ENCODE data around the gene ANTXRL.
"Not testable (repeated sequence)": the region's sequence is repeated elsewhere in the genome, so short reads cannot be mapped to it uniquely, and the experiment has no call there.

Gene ANTXRL

DNA sequence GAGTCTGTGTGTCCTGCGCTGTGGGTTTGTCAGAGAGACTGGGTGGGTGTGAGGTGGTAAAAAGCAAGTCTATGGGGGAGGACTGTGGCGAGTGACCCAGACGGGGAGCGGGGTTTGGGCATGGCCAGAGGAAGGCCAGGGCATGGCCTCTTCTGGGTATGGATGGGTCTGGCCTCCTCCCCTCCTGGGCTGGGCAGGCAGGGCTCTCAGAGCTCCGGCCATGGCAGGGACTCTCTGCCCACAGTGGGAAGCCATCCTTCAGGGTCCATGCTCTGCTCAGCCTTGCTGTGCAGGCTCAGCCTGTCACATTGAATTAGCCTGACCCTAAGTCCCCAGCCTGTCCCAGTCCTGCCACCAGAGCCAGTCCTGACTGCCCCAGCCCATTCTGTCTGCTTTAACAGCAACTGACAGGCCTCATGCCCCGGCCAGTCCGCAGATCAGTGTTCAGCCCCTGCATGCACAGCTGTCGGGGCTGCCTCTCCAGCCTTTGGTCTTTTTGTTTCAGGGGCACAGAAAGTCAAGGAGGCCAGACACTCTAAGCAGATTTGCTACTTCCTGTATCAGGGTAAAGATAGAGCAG, 7.9 kb downstream of the ANTXRL start:
- no peak for DNase-seq (ENCODE audit: low read depth in 2 of 2)

DNA sequence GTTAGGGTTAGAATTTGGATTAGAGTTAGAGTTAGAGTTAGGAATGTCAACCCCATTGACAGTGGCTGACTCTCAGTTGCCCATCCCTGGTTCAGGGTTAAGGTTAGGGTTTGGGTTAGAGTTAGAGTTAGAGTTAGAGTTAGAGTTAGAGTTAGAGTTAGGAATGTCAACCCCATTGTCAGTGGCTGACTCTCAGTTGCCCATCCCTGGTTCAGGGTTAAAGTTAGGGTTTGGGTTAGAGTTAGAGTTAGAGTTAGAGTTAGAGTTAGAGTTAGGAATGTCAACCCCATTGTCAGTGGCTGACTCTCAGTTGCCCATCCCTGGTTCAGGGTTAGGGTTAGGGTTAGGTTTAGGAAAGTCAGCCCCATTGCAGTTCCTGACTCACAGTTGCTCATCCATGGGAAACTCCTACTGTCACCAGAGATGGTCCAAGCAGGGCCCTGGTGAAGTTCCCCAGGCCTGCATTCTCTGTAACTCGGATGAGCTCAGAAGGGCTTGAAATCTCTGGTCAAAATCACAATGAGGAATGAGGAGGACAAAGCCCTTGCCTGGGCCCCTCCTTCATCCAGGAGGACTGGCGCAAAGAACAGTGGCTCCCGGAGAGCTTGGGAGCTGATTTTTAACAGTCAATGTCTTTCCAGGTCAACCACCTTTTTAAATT, 8.7 kb downstream of the ANTXRL start:
- not testable (repeated sequence) for DNase-seq (ENCODE audit: low read depth in 2 of 2)

DNA sequence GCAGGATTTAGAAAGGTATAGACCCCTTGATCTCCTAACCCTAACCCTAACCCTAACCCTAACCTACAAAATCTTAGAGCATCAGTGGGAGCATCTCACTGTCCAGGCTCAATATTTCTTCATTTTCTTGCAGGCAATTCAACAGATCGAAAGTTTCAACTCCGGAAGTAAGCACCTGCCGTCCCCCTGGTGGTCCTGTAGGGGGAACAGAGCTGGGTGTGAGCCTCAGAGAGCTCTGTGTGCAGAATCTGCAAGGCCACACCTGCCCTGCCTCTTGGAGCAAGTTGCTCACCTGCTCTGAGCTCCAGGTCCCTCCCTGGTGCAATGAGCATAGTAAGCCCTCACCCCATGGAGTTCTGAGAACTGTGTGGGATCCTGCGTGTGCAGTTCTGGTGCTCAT, 9.3 kb downstream of the ANTXRL start:
- not testable (repeated sequence) for DNase-seq (ENCODE audit: low read depth in 2 of 2)

DNA sequence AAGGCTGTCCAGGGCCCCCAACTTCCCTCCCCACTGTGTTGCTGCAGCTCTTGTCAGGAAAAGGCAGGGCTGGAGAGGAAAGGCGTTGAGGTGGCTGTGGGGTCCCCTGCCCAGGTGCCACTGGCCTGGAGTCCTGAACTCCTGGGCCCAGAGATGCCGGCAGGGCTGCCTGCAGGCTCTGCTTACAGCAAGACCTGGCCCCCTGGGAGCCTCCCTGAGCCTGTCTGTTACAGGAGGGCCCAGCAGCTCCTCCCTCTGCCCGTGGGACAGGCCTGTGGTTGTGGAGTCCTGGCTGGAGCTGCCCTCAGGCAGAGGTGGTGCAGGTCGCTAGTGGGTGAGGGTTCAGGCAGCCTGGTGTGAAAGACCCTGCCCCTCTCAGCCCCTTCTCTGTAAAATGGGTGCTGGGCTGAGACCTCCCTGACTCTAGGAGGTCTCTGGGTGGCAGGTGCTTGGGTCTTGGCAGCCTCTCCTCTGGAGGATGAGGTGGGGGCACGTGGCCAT, 9.9 kb downstream of the ANTXRL start:
- DNase-seq (ENCODE audit: low read depth in 2 of 2): no peak

DNA sequence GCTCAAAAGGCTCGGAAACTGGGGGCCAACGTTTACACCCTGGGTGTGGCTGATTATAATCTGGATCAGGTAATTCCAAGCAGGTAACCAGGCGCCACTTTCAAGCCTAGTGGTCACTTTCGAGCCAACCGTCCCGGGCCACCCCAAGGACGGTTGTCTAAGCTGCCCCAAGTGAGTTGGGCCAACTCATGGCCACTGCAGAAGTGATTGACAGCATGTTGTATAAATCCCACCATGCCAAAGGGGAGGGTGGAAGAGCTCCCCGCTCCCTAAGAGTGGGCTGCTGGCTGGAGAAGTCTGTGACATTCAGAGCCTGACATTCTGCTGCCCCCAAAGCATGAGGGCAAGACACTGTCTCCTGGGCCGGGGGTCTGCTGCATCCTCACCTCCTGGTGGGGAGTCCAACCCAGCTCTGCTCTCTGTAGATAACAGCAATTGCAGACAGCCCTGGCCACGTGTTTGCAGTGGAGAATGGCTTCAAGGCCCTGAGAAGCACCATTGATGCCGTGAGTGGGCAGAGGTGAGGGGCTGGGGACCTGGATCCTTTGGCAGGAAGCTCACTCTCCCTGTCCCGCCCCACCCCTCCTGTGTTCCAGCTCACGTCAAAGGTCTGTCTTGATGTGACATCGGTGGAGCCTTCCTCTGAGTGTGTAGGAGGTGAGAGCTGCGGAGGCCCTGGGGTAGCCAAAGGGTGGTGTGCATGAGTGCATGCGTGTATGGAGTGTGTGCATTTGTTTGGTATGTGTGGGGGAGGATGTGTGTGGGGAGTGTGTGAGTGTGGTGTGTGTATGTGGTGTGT, 10.8 kb downstream of the ANTXRL start:
- no peak for DNase-seq (ENCODE audit: low read depth in 2 of 2)

DNA sequence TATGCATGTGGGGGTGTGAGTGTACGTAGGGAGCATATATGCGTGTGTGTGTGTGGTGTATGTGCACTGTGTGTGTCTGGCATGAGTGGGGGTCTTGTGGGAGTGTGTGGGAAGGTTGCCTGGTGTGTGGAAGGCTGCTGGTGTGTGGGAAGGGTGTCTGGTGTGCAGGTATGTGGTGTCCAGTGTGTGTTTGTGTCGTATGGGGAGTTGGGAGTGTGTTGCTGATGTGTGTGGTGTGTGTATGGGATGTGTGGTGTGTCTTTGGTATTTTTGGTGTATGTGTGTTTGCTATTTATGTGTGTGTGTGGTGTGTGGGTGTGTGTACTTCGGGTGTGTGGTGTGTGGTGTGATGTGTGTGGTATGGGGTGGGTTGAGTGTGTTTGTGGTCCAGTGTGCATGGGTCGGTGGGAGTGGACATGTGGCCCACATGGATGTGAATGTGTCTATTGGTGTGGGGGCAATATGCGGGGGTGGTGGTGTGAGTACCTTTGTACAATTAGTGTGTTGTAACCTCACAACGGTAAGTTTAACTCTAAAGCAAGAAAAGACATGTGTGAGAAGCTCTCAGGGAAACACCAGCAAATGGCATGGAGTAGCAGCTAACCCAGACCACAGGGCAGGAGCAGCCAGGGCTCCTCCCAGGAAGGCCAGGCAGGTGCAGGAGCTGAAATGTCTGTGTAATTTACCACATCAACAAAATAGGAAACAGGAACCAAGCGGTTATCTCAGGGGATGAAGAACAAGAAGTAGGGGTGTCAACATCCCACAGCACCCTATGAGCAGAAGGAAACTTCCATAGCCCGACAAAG, 11.9 kb downstream of the ANTXRL start:
- no peak for DNase-seq (ENCODE audit: low read depth in 2 of 2)

DNA sequence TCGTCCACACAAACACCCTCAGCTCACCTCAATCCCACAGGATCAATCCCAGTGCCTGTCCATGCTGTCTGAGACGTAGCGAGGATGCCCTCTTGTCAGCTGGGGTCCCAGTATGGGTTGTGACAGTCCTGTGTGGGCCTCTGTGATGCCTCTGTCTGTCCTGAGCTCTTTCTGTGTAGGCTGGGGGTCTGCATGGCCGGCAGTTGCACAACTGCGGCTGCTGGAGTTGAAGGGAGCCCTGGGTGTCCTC, 12.4 kb downstream of the ANTXRL start:
- DNase-seq (ENCODE audit: low read depth in 2 of 2): no peak

DNA sequence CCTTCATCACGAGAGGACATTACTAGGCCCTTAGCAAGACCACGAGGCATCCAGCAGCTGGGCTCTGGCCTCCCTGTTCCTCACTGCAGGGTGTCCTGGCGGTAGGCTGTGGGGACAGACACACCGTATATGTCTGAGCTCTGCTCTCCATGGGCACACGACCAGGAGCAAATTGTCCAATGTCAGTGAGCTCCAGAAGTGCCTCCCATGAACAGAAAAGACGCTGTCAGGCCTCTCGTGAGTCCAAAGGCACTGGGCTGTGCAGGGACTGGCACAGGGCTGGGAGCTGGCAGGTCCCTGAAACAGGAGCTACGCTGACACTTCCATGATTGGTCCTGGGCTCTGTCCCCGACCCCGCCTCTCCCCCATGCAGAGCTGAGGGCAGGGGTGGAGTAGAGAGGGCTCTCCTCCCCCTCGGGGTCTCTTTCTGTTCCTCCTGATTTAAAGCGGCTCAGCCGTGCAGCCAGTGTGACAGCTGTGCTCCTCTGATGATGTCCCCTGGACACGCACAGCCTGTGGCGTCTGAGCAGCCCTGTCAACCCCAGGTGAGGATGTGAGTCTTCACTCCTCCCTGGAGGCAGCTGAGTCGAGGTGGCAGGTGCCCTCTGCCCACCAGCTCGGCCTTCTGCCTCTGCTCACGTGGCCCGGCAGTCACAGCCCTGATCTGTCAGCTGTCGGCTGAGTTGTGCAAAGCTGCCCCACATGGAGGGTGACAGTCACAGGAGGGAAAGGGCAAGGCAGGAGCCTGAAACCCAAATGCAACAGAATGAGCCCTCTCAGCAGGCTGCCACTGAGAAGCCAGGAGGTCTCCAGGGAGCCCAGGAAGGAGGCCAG, 13.0 kb downstream of the ANTXRL start:
- DNase-seq (ENCODE audit: low read depth in 2 of 2): no peak

DNA sequence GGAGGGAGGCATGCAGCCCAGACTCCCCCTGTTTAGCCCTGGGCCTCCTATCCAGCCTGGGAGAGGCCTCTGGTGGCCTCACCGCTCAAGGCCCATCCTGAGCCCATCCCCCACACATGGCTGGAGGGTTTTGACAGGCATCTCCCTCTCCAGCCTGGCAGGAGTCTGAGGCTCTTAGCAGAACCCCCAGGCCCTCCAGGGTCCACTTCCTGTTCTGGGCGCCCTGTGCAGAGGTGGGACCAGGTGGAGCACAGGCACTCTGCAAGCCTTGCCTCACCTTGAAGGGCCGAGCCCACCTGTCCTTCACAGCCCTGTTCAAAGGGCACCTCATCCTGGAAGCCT, 13.5 kb downstream of the ANTXRL start:
- DNase-seq (ENCODE audit: low read depth in 2 of 2): not testable (repeated sequence)

DNA sequence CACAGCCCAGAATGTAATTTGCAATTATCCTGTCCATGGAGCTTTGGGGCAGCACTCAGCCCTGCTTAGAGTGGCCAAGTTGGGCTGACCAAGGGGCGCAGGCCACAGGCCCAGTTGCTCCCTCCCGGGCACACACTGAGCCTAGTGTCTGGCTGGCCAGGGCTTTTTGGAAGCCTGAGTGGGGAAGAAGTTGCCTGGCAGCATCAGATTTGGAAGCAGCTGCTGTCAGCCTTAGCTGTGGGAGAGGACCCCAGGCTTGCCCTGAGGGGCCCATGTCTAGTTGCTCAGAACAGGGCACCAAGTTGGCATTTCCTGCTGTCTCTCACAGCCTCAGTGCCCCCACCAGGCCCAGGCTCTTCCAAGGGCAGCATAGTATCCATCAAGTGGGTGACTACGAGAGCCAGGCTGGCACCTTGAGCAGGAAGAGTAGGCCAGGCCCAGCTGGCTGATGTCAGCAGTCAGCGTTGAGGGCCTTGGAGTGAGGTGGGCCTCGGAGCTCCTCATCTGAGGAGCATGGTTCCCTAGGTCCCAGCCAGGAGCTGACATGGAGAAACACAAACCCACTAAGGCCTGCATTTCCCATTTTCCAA, 14.4 kb downstream of the ANTXRL start:
- DNase-seq (ENCODE audit: low read depth in 2 of 2): no peak

DNA sequence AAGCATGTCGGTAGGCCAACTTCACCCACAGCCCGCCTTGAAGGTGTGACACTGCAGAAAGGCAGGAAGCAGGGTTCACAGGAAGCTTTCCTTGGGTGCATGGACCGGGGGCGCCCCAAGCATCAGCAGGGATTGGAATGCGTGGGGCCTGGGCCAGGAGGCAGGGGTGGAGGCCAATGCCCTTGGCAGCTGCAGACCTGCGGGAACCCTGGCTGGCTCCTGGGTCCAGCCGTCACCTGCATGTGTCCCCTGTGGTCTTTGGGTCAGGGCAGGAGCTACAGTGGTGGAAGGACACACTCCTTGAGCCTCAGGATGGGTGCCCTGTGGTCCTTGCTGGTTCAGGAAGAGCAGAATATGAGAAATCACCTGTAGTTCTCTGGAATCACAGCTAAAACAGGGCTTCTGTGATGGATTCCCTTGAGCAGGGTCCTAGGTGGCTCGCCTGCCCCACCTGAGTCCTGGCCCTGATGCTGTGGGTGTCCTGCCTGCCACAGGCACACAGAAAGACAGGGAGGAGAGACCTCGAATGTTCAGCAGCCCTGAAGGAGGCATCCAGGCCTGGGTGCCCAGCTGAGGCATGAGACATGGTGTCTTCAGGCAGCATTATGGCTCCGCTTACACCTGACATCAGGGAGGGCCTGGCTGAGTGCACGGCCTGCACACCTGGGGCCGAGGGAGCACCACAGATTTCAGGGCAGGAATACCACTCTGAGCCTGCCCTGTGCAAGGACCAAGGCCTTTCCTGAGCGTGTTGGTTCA, 15.1 kb downstream of the ANTXRL start:
- DNase-seq (ENCODE audit: low read depth in 2 of 2): no peak

DNA sequence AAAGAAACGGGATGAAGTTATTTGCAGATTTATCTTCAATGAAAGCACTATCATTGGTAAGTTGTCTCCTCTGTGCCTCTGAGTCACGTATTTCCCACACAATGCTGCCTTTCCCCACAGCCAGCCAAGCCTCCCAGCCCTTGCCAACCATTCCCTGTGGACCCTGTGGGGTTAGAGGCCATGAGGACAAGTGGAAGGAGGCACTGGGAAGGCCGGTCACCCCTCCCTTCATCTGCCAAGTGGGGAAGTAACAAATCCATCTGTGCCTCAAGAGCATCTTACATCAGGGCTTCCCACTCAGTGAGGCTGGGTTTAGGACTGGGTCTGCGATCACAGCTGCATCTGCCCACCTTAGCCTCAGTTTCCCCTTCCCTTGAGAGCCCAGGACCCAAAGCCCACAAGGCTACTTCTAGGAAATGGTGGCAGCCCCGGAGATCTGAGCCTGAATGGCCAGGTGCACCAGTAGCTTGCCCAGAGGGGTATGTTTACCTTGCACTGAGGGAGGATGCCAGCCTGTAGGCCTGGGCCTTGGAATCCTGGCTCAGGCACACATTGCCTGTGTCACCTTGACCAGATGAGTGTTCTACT, 16.1 kb downstream of the ANTXRL start:
- not testable (repeated sequence) for DNase-seq (ENCODE audit: low read depth in 2 of 2)

DNA sequence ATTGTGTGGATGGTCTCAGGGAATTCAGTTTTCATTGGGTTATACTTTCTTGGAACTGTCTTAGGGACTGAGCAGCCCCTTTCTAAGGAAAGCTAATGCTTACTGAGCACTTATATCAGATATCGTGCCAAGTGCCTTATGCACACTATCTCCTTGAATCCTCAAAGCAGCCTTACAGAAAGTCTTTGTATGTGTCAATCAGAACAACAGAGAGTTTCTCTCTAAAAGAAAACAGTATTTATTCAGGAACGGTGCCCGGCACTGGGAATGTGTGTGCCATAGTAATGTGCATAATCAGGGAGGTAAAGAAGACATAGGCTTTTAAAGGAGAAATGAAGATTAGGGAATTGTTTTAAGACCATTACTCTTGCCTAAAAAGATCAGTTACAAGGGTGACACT, 17.3 kb downstream of the ANTXRL start:
- no peak for DNase-seq (ENCODE audit: low read depth in 2 of 2)

DNA sequence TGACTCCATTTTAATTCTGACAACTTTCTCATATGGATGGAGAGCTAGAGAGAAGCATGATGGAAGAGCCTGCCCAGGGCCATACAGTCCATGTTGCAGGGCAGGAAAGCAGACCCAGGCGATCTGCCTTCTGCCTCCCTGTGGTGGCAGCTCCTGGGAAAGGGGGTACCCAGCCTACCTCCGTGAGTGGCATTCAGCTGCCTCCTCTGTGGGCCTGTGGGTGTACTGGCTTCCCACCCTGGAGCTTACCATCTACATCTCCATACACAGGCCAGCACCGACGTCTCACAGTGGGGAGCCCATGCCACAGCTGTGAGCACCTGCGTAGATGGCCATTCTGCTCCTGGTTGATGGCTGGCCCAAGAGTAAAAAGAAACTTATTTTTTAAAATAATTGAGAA, 17.9 kb downstream of the ANTXRL start:
- DNase-seq (ENCODE audit: low read depth in 2 of 2): not testable (repeated sequence)

DNA sequence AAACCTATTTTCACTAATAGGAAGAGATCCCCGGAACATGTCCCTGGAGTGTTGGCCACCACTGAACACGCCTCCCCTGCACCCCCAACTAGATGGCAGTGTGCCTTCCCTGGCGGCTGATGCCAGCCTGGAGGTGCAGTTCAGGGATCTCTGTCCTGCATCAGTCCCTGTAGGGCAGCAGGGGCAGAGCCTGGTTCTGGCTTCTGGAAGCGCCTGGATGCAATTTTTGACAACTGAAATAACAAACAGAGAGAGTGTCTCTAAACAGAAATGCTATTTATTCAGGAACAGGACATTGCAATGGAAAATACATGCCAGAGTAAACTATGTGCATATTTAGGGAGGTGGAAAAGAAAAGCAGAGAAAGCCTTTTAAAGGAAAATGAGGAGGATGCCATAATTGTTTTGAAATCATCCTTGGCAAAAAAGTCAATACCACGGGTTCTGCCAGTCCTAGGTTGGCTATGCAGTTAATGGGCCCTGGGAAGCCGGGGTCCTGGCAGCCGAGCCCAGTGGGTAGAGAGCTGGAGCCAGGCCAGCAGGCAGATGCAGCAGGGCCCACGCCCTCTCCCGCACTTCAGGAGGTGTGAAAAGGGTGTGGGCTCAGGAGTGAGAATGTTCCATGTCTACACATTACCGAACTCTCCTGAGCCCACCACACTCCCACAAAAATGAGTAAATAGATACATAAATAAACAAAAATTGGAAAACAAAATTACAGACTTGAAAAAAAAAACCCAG, 18.5 kb downstream of the ANTXRL start:
- no peak for DNase-seq (ENCODE audit: low read depth in 2 of 2)

DNA sequence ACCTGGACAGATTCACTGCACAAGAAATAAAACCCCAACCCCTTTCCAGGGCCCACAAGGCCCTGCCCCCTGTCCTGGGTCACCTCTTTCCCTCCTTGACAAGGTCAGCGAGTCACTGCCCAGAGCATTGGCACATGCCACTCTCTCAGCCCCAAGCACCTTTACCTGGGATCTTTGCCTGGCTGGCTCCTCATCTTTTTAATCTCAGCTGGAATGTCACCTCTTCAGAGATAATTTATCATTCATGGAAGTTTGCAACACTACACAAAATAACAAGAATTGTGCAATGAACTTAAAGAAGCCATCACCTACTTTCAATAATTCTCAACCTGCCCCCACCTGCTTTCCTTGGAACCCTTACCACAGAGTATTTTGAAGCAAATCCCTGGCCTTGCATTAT, 19.2 kb downstream of the ANTXRL start:
- DNase-seq (ENCODE audit: low read depth in 2 of 2): no peak

DNA sequence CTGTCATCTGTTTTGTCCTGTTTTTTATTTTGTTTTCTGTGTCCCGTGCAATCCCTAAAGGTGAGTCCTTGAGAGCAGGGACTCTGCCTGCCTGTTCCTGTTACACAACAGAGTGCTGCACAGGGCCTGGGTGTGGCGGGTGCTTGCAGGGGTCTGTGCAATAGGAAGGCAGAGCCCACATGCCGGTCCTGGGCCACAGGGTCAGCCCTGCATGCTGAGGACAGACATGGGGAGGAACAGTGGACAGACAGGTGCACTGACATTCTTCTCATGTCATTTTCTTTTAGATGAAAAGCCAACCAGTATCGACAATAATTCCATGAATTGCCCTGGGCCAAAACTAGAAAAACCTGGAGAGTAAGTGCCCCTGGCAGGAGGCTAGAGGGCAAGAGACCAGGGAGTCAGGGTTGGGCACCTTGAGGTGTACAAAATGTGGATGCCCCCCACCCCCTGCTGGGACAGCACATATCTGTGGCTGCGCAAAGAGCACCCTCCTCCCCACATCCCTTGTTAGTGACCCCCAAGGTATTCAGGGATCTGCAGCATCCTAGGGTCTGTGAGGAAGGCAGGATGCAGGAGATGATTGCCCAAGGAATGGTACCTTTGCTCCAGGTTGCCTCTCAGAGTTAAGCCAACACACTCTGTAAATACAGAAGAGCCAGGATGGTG, 19.9 kb downstream of the ANTXRL start:
- no peak for DNase-seq (ENCODE audit: low read depth in 2 of 2)

DNA sequence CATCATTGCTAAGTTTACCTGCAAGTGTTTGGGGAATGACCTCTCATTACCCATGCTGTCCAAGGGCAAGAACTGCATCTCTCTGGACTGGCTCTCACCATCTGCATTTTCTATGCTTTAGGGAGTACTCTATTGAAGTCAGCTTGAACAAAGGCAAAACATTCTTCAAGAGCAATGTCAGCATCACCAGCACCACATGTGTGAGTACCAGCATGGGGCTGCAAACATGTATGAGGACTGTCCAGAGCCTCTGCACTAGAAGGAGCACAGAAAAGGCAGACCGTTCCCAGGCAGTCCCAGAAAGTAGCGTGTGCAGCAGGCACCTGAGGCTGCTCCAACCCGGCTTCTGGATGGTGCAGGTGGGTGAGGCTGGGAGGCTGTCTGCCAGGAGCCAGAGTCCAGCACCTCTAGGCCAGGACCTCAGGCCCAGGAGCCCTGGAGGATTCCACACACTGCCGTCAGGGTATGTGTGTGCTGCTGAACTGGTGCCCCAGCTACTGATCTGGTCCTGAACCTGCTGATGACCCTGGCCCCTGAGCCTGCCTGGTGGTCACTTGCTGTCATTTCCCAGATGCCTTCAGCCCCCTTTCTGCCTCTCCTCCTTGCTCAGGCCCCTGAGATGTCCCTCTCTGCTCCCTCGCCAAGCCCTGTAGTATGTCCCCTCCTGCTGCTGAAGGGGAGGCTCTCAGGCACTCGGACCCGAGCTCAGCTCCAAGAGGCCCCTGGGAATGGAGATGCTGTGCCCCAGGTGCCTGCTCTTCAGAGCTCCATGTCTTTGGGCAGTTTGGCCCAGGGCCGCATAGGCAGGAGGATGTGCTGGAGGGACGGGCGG, 20.7 kb downstream of the ANTXRL start:
- no peak for DNase-seq (ENCODE audit: low read depth in 2 of 2)

All from stimulated activated CD4-positive, alpha-beta T cell treated with anti-CD3 and anti-CD28 coated beads, Interleukin-1b, Interleukin-23, amount 100 ng/mL, for 4 hours (primary cell).